Left cardiac atrium (tissue), 4 donors: ENCODE measurements around the gene KCNN3. TPM values are rescaled to one million over a fixed set of nuclear protein-coding genes. Genes with fewer than 3 reads are reported as not detected.

ENCODE experiments used
- ATAC-seq, 2 donors: fragments of 200-7000 bp; cut with Tn5 transposase; one replicate each; pipeline ENCODE4 v1.9.1; 2020; ENCODE audit warnings: mild to moderate bottlenecking in 2 of 2, moderate library complexity in 2 of 2
- DNase-seq: peaks from one replicate; pipeline ENCODE4 v3.0.0-alpha.2; 2020
- intact Hi-C, 2 donors: fragments of 100-400 bp; cut with DNase I; formaldehyde crosslinking; loops; one replicate each; pipeline versions ENCODE4 v1.14.1 to v1.15.1; 2022 to 2023
- total RNA-seq, 2 donors: library from RNA; stranded (reverse); fragmentation: NEBNext Ultra II Directional; extraction: Animal tissue kit (Norgen Biotek cat#: 25700); gene quantifications; one replicate each; pipeline ENCODE4 v1.2.1, GENCODE V29; 2021
- donor health status: DM: no; HTN: yes; CAD: no.
- donor health status: DM: no; HTN: yes; CAD: no; lungs with severe emphysema.
- donor health status: DM: yes; HTN: yes; CAD: no.
- donor health status: Dilated cardiomyopathy.

The KCNN3 gene
- total RNA-seq, 2 donors from 2014 or later: 3.2 to 4.6 TPM

DNA sequence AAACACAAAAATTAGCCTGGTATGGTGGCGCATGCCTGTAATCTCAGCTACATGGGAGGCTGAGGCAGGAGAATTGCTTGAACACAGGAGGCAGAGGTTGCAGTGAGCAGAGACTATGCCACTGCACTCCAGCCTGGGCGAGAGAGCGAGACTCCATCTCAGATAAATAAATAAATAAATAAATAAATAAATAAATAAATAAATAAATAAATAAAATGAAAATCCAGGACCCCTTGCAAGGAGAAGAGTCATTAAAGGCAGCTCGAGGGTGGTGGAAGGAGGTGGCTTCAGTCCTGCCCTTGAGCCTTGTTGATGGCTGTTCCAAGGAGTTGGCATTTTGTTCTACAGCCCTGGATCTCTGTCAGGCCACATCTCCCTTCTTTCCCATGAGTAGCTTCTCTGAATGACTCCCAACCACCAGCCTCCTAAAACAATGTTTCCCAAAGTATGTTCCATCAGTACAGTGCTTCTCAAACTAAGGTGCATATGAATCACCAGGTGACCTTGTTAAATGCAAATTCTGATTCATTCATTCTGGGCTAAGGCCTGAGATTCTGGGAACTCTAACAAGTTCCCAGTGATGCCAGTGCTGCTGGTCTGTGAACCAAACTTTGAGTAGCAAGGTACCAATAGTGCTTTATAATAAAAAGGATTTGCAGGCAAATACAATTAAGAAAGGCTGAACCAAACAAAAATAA is 99.0 kb downstream of the KCNN3 start:
- ATAC-seq: no peak
- DNase-seq: no peak
- intact Hi-C loops: no loop called here

DNA sequence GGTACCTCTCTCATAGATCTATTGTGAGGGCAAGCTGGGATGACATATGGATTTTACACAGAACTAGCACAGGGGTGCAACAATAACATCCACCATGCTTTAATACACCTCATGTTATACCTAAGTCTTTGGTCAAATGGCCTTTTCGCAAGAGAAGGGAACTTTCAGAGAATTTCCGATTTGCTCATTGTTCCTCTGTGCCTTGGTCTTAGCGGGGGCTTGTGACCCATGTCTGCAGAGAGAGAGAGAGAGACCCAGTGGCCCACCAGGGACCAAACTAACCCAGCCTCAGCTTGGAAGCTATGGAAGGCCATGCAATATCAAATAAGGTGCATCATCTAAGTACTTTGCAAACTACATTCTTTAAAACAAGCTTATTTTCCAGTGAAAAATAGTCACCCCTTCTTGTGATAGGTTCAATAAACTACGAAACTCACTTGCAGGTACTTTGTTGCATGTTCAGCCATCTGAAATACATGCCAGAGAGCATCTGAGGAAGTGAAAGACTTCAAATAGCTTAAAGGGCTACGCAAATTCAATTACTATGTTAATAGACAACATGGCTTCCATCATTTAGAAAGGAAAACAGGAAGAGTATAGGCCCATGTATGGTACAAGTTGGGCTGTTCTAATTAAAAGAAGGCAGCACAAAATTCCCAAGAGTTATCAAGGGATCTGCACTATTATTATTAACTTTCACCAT is 100.7 kb downstream of the KCNN3 start:
- no peak for ATAC-seq
- intact Hi-C loops: loop anchor here (5.0 to 10.0 kb wide), 3 partner anchors 98 to 205 kb away; partner anchors contain the start of gene CHRNB2 (in 1 of the 2)
- DNase-seq: no peak

DNA sequence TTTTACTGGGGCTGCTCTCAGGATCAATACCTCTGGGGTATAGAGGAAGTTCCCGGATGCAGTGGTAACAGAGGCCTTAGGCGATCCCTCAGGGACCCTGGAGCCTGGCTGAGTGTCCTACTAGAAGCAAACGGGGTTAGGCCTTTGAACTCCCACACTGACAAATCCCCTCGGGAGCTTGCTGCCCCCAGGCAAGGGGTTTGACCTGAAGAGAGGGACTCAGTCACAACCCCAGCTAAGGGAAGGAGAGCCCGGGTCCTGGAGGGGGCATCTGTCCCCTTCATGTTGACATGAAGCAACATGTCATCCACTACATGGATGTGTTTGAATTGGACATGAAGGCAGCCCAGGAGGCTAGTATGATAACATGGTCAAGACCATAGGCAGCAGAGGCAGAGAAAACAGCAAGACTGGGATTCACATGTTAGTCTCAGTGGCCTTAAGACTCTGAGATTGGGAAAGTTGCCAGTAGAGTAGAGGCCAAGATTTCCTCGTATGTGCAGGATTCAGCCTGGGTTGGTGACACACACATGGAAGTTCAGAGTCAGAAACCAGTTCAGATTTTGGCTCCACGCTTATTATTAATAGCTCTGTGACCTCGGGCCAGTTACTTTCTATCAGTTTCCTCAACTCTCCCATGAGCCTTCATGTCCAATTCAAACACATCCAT is 101.5 kb downstream of the KCNN3 start:
- intact Hi-C loops: loop anchor here (5.0 to 10.0 kb wide), 3 partner anchors 99 to 204 kb away; partner anchors contain the start of gene CHRNB2 (in 1 of the 2)
- DNase-seq (no peak), ATAC-seq (peak; percentile 10 to 36)

DNA sequence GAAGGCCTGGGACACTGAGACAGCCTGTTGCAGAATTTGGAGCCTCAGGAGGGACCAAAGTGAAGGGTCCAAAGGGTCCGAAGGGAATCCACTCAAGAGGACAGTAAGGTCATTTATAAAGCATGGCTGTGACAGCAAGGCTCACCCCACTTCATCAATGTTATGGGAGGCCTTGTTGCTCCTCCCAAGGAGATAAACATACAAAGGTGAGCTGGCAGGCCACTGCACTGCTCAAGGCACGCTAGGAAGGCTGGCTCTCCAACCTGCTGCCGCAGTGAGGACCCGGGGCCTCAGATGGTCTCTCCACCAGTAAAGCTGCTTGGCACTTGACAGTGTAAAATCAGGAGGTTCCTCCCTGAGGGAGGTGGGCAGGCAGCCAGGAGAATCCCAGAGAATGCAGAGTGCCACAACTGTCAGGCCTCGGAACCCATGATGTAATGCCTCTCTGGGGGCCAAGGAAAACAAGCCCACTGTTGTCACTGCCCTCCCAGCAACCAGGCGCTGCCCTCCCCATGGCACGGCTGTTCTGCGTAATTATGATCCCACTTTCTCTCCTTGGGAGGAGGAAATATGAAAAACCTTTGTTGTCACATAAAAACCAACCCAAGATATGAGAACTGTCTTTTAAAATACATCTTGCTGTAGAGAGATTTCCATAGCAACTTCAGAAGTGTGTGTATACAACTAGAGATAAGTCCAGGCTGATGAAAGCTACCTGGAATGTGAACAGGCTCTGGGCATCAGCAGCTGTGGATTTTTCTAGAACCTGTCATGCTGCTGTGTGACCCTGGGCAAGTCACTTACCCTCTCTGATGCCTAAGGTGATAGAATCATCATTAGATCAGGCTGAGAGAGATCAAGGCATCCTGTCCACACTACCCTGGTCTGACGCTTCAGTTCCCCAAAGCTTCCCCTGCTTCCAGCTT is 102.5 kb downstream of the KCNN3 start:
- DNase-seq: peak; percentile 89
- peak; percentile 76 to 92 for ATAC-seq
- intact Hi-C loops: loop anchor here (5.0 to 10.0 kb wide), 3 partner anchors 100 to 203 kb away; partner anchors contain the start of gene CHRNB2 (in 1 of the 2)

DNA sequence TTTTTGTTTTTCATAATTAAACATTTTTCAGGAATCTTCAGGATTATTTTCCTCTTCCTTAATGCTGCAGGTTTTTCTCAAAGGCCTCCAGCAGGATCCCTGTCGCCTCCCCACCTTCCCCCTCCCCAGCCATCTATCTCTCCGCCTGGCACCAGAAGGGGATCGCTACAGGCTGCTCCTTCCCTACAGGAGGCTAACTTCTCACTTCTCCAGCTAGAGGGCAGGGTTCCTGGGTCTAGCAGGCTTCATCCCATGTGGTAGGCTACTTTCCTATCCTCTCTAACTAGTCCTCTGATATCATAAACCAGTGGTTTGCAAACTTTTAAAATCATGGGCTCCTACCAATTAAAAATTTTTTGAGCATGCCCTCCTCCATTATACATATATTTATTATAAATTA is 104.1 kb downstream of the KCNN3 start:
- intact Hi-C loops: loop anchor here (5.0 to 10.0 kb wide), 3 partner anchors 101 to 201 kb away; partner anchors contain the start of gene CHRNB2 (in 1 of the 2)
- DNase-seq (no peak), ATAC-seq (no peak)

DNA sequence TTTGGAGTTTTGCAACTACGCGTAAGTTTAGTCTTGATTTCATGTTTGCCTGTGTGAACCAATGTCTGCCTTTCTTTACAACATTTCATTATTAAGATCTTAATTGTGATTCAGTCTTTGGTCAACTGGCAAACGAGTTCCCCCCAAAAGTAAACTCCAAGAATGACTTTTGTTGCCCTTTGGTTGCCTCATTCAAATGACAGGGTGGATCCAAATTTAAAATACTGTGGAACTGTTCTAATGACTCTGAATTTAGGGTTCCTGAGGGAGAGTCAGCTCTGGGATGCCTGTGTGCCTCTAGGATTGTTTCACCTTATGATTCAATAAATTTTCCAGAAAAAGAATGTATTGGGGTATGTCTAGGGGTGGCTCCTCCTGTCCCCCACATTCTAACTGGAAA is 105.3 kb downstream of the KCNN3 start:
- intact Hi-C loops: loop anchor here (5.0 to 10.0 kb wide), 4 partner anchors 97 to 200 kb away; partner anchors contain the start of gene CHRNB2 (in 1 of the 2)
- DNase-seq (no peak), ATAC-seq (no peak)

DNA sequence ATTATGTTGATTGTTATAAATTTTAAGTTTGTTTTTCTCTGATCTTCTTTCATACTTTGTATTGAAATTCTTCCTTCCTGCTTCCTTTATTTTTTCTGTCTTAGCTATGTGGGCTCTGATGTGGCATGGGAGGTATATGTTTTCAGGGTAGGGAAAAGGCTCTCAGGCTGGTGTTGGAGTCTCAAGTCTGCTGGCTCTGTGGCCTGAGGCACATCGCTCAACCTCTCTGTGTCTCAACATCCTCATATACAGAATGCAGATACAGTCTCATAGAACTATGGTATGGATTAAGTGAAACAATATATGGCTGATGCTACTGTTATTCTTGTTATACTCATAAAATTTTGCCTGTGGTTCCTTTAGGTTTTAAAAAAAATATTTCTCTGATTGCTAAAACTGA is 105.9 kb downstream of the KCNN3 start:
- ATAC-seq (no peak), DNase-seq (no peak)
- intact Hi-C loops: loop anchor here in 1 of 2 donors (5.0 to 10.0 kb wide), 2 partner anchors 97 to 199 kb away; partner anchors contain the start of gene CHRNB2

DNA sequence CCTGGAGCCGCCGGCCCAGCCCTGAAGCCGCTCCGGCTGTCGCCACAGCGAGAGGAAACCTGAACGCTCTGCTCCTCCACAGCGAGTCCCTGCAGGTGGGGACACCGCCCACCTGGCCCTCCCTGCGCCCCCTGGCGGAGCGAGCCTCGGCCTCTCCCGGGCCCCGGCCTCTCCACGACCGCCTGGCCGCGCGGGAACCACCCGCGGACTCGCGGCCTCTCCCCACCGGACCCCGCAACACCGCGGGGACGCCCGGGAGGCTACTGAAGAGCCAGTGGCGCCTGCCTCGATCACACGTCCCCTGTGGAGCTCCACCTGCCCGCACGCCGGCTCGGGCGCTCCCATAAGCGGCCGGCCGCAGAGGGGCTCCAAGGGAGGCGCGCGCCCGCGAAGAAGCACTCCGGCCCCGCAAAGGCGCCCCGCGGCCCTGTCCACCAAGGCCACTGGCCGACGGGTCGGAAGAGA is 109.6 kb downstream of the KCNN3 start:
- ATAC-seq (peak; percentile 86 to 95), DNase-seq (peak; percentile 72)
- intact Hi-C loops: loop anchor here in 1 of 2 donors (5.0 to 10.0 kb wide), 2 partner anchors 93 to 196 kb away; partner anchors contain the start of gene CHRNB2

DNA sequence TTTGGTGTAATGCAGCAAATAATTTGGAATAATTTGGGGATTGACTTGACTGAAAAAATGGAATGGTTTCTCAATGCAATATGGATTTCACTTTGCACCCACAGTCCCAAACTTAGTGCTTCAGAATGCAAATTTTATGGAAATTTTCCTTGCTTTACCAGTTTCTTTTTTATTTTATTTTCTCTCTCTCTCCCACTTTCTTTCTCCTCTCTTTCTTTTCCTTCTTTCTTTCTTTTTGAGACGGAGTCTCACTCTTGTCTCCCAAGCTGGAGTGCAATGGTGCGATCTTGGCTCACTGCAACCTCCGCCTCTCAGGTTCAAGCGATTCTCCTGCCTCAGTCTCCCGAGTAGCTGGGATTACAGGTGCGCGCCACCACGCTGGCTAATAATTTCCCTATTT is 110.3 kb downstream of the KCNN3 start:
- ATAC-seq: no peak
- intact Hi-C loops: loop anchor here (5.0 to 10.0 kb wide), 3 partner anchors 65 to 195 kb away; partner anchors contain the start of gene CHRNB2 (in 2 of the 2)

DNA sequence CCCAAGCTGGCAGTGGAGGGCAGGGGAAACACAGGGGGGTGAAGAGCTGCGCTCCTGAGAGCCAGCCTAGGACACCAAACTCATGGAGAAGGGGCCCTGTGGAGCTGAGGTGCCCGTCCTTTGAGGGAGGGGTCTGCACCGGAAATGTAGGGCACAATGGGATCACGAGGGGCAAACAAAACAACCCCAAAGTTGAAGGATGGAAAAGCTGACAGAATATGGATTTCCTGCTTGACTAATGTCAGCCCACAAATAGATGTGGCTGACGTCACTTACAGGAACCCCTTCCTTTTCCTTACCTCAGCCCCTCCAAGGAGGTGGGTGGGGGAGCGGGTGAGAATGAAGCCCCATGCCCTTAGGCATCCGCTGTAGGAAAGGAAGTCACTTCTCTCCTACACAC is 110.9 kb downstream of the KCNN3 start:
- DNase-seq: no peak
- intact Hi-C loops: loop anchor here (10.0 kb wide), 2 partner anchors 64 to 194 kb away; partner anchors contain the start of gene CHRNB2 (in 1 of the 2)
- no peak for ATAC-seq

More for the DNA sequence above, 110.3 kb downstream of the KCNN3 start:
- no peak for DNase-seq

DNA sequence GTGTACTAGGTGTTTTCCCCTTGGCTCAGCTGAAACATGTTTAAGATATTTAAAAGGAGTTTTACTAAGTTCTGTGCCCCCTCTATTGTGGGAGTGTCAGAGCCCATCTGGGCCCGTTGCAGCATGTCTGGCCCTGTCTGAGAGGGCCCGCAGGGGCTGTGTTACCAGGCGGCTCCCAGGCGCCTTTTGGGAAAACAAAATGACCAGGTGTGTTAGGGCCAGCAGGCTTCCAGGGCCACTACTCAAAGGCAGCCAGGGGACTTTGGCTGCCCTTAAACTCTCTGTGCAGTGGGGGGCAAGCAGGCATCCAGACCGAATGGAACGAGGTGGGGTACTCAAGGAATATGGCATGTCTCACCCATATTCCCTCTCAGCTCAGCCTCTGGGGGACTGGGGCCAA is 111.7 kb downstream of the KCNN3 start:
- DNase-seq (no peak), ATAC-seq (no peak)
- intact Hi-C loops: loop anchor here (10.0 kb wide), 2 partner anchors 64 to 194 kb away; partner anchors contain the start of gene CHRNB2 (in 1 of the 2)

DNA sequence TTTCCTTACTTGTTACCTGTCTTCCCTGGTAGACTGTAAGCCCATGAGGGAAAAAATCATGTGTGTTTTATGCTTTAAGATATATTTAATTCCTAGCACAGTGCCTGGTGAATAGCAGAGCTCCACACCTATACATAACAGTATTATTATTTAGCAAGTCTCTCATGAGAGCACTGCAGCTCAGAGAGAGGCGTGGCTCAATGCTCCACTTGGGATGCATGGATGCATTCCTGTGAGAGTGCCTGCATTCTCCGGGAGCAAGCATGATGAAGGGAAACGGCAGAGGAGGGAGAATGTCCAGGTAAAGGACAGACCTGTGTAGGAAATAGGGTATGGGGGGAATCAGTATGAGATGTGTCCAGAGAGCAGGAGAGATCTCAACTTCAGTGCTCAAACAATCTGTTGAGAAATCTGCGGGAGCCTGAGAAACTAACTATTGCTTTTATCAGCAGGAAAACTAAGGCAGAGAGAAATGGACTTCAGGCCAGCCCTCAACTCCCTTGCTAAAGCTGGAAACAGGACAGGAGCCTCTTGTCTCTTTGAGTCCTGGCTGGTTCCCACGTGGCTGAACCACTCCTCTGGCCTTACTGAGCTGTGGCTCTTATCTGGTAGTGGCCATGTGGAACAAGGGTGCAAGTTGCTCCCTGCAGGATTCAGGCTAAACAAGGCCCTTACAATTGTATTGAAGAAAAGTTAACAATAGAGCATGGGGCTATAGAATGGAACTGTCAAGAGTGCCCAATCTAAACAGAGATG is 113.1 kb downstream of the KCNN3 start:
- peak; percentile 43 to 60 for ATAC-seq
- intact Hi-C loops: loop anchor here (10.0 kb wide), 2 partner anchors 62 to 192 kb away; partner anchors contain the start of gene CHRNB2 (in 1 of the 2)
- DNase-seq: no peak

DNA sequence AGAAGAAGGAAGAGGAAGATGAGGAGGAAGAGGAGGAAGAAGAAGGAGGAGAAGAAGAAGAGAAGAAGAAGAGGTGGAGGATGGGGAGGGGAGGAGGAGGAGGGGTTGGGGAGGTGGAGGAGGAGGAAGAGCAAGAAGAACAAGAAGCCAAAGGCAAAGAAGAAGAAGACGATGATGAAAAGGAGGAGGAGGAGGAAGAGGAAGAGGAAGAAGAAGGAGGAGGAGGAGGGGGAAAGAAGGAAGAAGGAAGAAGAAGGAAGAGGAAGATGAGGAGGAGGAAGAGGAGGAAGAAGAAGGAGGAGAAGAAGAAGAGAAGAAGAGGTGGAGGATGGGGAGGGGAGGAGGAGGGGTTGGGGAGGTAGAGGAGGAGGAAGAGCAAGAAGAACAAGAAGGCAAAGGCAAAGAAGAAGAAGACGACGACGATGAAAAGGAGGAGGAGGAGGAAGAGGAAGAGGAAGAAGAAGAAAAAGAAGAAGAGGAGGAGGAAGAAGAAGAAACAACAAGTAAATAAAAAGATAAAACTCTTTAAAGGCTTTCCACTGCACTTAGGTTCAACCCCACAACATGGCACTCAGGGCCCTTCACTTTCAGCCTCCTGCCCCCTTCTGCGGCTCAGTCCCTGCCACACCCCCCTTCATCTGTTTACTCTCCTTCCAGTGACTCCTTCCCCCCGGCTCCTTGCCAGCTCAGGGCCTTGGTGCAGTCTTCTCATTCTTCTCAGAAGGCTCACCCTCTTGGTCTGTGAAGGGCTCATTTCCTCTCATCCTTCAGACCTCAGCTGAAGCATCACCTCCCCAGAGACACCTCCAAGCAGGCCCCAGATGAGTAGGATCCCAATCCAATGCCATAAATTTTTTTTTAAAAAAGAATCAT is 114.0 kb downstream of the KCNN3 start:
- ATAC-seq (no peak), DNase-seq (no peak)
- intact Hi-C loops: loop anchor here (10.0 kb wide), 2 partner anchors 61 to 191 kb away; partner anchors contain the start of gene CHRNB2 (in 1 of the 2)

DNA sequence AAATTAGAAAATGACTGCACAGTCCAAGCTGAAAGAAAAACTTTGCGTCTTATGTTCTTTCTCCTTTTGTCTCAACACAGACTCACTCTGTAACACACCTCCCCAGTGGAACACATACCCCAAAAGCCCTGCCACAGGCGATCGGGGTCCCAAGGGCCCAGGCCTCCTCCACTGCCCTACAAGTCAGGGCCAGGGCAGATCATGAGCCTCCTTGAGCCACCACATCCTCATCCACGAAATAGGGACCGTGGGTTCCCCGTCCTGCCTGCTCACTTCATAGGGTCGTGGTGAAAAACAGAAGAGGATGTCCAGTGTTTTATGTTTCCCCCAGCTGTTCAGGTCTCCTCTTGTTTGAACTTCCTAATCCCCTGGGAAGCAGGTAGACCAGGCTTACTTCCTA is 116.7 kb downstream of the KCNN3 start:
- DNase-seq: no peak
- no peak for ATAC-seq
- intact Hi-C loops: loop anchor here (10.0 kb wide), 2 partner anchors 59 to 189 kb away; partner anchors contain the start of gene CHRNB2 (in 1 of the 2)

DNA sequence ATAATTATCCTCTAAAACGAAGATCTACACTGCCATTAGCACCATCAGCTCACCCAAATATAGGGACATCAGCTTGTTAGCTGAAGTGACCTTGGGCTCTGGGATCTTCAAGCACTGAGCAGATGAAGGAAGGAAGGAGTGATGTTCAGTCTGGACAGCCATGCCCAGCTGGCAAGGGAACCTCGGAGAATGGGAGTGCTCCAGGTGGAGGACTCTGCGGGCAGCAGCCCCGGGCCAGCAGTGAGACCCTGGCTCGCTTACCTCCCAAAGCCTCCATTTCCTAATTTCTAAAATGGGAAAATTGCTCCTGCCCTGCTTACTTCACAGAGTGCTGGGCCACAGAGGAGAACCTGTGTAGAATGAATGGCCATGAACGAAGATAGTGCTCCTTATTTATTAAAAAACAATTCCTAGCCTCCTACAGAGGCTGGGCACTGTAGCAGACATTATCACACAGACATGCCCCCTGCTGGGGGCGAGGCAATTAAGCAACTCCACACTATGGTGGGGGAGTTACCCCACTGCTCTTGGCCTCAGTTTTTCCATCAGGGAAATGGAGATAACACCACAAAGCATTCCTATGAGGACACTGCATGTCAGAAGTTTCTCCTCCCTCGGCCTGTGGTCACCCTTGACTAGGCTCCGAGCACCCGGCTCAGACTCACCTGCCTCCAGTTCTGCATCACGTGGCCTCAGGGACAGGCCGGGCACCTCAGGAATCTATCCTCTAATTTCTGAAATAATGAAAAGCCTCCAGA is 117.6 kb downstream of the KCNN3 start:
- ATAC-seq (no peak), DNase-seq (no peak)
- intact Hi-C loops: loop anchor here (10.0 kb wide), 2 partner anchors 58 to 188 kb away; partner anchors contain the start of gene CHRNB2 (in 1 of the 2)
